NCI-H1417 (cell line): ENCODE results near the gene MDFI.

Experiments
- DNase-seq, 3 experiments: peaks; one replicate each; lab custom pipeline; 2025; lab: John Stamatoyannopoulos, UW

The MDFI gene

DNA sequence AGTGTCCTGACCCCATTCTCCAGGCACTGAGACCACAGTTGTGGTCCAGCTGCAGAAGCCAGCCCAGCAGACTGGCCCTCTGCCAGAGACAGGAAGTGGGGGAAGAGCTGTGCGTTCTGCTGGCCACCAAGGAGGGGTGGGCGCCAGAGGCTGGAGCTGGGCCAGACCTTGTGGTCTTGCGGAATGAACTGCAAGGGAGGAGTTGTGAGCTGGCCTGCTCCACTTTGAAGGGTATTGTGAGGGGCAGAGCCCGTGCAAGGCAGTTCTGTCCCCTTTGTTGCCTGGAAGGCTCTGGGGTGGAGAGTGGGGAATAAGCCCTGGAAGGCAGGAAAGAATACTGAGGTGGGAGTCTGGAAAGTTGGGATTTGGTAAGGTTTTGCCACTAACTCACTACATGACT is 3.6 kb upstream of the MDFI start:
- DNase-seq: no peak

DNA sequence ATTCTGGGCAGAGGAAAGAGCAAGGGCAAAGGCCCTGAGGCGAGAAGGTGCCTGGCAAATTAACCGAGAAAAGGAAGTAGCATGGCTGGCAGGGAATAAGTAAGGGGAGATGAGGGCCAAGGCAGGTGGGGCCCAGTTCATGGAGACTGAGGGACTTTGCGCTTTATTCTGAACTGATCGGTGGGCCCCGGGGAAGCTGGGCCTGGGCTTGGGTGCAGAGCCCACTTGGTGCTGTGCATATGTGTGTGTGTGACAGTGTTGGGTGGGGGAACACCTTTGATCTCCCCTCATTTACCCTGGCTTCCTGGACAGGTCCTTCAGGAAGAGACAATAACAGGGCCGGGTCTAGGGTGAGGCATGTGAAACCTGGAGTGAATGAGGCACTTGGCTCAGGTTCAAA is 2.9 kb upstream of the MDFI start:
- DNase-seq: no peak

DNA sequence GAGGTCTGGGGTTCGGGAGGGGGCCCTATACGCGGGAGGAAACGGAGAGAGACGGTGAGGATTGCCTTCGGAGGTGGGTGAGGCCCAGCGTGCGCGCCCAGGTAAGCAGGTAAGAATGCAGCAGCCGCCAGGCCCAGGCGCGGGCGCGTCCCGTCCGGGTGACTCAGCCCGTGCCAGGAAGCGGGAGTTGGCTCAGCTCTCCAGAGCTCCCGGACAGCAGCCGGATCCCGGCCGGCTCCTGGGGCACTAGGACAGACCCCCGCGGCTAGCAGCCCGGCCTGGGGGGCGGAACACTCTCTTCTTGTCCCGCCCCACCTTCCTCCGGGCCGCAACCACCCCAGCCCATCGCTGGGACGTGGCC is 1.5 kb upstream of the MDFI start:
- no peak for DNase-seq

DNA sequence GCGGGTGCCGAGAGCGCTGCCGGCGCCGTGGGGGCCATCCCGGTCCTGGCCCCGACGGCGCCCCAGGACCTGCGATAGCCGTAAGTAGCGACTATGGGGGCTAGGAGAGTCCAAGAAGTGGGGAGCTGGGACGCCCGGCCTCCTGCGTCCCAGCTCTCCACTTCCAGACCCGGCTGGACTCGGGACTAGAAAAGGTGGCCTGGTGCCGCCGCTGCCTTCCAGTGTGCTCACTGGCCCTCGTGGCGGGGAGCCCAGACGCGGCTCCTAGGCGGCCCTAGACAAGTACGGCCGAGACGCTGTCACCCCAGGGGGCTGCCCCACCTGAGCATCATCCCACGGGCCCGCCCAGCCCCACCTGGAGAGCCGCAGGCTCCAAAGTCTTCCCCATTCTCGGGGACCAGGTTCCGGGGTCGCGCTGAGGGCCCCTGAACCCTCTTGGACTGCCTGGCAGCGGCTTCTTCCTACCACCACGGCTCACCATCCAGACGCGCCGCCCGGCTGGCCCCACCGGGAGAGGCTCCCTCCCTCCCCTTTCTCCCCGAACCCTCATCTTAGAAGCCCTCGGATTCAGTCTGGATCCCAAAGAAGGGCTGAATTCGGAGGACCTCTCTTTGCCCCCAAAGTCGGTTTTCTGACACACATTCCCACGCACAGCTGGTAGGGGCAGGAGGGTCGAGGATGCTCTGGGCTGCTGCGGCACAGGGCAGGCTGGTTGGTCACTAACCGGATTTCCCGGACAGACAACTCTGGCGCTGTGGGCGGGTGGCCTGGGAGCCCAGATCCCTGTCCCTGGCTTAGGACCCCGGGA is 870 bp upstream of the MDFI start:
- DNase-seq: no peak

DNA sequence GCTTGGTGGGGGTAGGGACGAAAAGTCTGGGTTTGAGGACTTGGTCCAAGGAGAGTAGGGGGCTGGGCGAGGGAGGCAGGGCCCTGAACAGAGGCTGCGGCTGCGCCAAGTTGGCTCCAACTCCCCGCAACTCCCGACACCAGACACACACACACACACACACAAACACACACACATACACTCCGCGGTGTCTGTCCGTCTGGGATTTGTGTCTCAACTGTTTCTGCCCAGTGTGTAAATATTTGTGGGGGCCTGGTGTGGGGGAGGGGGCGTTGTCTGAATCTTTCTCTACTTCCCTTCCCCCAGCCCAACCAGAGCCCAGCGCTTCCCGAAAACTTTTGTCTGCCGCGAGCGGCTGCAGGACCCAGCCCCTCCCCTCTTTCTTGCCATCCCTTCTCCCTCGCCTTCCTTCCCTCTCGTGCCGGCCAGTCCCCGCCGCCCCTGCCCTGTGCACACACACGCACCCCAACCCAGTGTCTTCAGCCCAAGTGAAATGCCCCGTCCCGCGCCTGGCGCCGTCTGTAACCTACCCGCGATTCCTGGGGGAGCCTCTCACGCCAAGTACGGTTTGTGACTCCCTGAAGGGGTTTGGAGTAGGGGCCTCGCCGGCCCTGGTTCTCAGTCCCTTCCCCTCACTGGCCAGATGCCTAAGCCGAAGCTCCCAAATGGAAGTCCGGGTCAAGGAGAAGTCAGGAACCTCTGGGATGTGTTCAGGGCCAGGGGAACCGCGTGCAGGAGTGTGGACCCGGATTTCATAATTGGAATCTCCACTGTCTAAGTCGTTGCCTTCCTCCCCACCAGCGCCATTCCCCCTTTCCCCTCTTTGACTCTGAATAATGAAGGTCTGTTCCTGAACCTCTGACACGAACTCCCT is 904 bp downstream of the MDFI start:
- peak in 2 of 3 experiments; percentile 55 for DNase-seq

DNA sequence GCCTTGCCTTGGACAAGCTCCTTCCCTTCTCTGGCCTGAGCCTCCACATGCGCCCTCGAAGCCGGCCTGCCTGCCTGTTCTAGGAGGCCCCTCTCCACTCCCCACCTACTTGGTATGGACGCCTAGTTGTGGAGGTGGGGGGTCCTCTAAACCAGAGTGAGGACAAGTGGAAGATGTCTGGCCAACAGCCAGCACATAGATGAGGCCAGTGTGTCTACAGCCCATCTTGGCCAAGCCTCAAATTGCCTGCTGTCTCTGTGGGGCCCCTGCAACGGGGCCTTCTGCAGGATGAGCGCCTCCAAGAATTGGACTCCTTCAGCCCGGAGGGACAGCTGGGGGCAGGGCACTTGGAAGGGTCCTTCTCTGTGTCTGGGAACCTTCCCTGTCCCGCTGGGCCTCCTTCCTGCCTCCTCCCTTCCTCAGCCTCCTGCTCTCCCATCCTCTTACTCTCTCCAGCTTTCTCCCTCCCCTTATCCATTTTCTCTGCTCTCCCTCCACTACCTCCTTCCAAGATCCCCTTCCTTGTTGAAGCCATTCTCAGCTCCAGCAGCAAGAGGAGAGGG is 1.6 kb downstream of the MDFI start:
- no peak for DNase-seq

DNA sequence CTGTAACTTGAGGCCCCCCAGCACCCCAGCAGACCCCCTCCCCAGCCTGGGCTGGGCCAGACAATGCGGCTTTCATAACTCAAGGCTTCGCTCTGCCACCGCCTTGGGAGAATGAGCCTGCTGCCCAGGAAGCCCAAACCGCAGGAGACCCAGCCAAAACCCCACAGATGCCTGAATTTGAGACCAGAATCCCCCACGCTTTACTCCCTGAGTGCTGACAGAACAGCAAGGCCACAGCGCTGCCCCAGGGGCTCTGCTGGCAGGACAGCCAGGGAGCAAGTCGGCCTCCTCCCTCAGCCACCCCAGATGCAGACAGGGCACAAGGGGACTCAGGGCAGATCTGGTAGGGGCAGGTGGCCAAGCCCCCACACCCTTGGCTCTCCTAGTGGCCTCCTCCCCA is 2.2 kb downstream of the MDFI start:
- no peak for DNase-seq

DNA sequence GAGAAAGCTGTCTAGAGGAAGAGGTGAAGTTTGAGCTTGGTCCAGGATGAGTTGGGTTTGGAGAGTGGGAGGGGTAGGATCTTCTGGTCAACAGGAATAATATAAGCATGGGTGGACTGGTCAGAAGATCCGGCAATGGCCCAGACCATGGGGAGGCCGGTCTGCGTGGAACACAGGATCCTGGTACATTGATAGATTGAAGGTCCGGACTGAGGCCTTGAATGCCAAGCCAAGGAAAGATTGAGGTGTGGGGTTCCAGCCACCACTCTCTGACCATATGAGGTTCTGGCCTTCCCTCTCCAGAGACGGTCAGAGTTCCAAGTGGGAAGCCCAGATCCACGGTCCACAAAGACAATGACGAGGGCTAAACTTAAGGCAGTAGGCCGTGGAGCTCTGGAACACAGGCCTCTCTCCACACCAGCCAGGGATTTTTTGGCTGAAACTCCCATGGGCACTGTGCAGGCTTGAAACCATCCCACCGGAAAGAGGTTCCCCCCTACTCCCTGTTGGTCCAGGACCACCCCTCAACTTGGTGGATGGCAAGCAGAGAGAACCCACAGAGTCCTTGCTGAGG is 3.2 kb downstream of the MDFI start:
- no peak for DNase-seq

DNA sequence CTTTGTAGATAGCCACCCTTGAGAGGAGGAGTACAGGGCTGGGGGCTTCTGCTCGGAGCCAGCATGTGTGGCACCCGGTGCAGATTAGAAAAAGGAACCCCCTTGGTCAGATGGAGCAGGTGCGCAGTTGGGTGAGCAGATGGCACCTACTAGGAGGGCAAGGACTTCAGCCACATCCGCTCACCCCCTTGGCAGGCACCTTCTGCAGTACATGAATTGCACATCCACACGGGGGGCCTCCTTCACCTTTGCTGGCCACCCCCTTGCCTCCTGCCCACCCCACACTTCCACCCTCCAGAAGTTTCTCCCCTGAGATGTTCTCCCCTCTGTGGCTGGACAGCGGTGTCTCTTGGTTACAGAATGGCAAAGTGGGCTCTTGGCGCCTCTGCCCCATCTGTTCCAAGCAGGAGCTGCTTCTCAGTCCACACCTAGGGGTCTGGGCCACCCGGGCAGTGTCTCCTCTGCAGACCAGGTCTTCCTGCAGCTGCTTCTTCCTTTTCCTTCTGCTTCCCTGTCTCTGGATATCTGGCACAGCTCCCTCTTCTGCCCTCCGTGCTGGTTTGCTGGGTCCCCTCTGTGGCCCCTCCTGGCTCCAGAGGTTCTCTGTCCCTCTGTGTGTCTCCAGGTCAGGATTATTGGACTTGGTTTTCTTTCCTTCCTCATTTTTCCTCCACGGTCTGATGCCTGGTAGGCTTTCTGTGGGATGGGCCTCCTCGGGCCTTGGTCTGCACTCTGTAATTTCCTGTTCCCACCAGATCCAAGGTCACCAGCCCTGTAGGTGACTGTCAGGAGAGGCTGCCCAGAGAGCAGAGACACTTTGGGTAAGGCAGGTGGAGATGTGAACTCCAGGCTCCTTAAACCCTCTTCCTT is 4.1 kb downstream of the MDFI start:
- no peak for DNase-seq

DNA sequence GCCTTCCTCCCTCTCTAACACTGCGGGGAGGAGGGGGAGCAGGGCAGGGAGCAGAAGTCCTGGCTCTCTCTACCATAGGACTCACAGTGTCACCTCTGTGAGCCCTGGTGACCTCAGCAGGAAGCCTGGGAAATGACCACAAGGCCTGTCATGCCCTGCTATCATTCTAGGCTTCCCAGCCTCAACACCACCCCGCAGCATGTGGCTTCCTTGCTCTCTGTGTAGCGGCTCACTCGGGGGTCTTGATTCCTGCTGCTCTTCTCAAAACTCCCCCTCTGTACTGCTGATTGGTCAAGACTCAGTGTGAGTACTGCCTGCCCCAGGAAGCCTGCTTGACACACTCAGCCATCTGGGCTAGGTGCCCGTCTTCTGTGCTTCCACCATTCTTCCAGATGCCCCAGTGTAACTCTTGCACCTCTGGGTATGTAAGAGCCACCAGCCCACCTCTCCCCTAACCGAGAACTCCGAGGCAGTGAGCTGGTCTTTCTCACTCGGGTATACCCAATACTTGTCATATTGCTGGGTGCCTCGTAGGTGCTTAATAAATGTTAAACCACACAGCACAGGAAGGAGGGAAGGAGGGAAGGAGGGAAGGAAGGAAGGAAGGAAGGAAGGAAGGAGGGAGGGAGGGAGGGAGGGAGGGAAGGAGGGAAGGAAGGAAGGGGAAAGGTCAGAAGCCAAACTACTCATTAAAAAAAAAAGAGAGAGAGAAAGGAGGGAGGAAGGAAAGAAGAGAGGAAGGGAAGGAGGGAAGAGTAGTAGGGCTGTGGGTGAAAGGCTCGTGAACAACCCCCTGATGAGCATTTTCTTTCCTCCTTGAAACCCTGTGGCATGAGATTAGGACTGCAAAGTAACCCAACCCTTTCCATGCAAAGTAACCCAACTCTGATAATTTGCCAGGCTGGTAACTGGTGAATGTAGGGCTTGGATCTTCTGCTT is 5.0 kb downstream of the MDFI start:
- DNase-seq: no peak

DNA sequence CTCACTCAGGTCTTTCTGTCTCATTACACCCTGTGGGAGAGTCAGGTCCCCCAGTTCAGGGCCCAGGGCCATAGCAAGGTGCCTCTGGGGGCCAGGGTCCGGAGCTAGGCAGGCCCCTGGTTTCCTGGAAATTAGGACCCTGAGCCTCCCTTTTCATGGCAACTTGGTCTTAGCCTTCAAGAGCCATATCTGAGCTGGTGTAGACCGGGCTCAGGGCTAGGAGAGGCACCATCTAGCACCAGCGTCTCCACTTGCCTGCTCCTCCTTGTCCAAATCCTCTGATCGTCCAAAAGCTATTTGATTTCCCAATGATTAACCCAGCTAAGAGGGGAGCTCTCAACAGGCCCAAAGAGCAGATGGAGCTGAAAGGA is 5.6 kb downstream of the MDFI start:
- no peak for DNase-seq

DNA sequence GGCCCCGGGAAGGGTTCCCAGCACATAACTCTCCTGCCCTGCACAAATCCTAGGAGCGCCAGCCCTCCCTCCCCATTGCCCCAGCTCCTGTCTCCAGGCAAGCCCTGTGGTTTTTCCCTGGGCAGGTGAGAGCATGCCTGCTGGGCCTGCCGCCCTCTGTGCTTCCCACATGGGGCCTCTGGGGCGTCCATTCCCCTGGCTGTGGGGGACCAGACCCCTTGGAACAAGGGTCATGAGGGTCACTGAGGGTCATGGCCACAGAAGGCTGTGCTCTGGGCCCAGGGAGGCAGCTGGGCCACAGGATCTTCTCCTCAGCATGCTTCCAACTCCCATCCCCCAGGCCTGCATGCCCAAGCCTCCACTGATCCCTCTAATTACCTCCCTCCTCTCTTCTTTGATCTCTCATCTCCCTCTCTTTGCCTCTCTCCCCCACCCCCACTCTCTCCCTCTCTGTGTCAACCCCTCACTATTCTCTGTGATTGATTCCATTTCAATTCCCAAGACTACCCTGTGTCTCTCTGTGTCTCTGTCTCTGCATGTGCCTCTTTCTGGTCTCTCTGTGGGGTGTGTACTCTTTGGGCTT is 6.1 kb downstream of the MDFI start:
- DNase-seq: peak; percentile 47 to 60 (median 59)

DNA sequence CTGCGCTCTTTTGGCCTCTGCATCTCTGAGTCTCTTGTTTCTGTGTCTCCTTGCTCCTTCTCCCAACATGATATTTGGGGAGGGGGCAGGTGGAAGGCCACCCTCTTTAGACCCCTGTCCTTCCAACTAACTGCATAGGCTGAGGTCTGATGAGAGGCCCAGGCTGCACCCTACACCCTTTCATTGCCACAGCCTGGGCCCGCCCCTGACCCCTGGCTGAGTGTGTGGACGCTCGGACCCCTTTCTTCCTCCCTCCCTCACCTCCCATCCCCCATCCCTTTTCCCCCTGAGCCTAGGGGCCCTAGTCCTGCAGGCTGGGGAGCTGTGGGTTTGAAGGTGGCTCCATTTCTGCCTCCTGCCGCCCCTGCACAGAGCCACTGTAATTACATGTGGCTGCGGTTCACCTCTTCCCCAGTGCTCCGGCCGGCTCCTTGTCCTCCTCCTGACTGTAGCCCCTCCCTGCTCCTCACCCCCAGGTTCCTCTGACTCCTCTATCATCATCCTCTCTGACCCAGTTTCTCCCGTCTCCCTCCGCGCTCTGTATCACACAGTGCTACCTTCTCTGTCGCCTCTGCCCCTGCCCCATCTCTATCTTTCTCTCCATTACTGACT is 6.8 kb downstream of the MDFI start:
- DNase-seq: no peak

DNA sequence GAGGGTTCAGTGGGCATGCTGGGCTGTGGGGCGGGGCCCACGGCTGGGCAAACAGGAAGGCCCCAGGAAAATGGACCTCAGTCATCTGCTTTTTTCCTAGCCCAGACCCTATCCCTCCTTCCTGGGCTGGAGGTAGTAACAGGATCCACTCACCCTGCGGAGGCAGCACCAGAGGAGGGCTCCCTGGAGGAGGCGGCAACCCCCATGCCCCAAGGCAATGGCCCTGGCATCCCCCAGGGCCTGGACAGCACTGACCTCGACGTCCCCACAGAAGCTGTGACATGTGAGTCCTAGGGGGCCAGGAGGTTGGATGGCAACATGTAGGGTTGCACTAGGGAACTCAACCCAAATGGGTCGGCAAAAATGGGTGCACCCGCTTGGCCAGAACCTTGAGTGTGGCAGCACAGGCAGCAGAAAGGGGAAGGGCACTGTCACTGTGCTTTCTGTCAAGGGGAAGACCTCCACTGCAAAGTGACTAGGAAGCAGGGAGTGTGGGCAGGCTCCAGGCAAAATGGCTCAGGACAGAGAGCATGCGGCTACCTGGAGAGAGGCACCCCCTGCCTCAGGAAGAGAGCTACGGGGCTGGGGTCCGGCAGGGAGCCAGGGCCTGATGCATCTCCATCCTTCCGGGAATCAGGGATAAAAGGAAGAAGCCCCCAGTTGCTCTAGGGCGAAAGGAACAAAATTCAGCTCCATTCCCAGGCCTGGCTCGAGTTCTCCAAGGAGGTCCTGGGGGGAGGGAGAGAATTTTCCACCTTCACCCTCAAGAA is 7.9 kb downstream of the MDFI start:
- no peak for DNase-seq

DNA sequence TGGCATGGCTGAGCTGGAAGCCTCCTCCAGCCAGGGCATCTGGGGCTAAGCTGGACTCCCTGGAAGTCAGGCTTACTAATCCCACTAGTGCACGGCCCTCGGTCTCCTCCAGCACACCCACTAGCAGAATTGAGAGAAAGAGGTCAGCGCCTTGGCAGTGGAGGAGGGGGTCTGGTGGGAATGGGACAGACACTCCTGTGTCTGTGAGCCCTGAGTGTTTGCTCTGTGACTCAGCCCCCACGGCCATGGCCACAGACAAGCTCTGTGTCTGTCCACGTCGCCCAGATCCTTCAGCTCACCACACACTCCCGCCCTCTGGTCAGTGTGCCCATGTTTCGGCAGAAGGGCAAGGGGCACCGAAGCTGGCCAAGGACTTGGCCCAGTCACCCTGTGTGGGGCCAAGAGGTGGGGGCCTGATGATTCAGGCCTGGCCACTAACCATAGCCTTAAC is 8.8 kb downstream of the MDFI start:
- DNase-seq: no peak

DNA sequence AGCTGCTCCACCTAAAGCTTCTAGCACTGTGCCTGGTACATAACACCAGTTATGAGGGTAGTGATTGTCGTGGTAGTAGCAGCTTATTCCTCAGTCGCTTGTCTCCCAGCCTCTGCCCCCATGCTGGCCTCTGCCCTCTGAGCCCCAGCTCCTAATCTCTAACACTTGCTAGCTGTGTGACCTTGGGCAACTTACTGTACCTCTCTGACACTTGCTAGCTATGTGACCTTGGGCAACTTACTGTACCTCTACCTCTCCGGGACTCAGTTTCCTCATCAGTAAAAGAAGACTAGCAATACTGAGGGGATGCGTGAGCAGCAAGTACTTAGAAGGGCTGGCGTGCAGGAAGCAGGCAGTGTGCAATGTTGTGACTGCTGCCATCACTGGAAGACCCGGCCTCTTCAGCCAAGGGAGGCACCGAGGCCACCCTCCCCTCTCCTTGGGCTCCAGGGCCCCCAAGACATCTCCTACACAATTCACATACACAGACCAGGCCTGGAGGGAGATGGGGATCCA is 9.9 kb downstream of the MDFI start:
- DNase-seq: no peak

DNA sequence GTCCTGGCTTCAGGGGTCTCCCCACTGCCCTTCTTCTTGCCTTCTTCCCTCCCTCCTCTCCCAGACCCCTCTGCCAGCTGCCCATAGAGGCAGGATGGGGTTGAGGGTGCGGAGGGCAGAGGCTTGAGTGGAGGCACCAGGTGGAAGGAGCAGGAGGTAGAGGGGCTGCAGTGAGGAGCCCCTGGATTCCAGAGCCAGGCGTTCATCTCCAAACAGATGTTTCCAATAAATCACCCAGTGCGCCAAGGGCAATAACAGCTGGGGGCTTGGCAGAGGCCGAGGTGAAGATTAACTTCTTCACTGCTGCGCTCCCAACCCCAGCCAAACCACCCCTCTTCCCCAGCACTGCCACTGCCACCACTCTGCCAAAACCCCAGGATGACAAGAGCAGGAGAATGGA is 10.7 kb downstream of the MDFI start:
- DNase-seq: no peak

DNA sequence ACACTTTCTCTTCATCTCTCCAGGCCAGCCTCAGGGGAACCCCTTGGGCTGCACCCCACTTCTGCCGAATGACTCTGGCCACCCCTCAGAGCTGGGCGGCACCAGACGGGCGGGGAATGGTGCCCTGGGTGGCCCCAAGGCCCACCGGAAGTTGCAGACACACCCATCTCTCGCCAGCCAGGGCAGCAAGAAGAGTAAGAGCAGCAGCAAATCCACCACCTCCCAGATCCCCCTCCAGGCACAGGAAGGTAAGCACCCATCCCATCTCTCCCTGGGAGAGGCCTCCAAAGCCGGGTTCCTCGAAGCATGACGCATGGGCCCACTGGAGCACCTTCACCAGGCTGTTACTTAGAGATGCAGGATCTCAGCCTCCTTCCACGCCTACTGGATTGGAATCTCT is 11.3 kb downstream of the MDFI start:
- no peak for DNase-seq

DNA sequence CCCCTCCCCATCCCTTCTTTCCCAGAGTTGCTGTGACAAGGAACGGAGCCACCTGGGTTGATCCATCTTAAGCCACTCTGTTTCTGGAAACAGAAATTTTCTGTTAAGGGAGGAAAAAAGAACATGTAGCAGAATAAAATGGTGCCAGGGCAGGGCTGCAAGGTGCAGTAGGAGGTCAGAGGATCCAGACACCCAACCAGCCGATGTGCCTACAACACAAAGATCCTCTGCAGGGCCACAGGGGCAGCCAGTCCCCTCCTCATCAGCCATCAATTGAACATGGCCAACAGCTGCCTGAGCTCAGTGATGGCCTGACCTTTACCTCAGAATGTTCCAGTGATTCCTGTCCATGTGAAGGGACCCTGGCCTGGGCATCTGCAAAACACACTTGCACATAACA is 11.9 kb downstream of the MDFI start:
- DNase-seq: no peak
